Tibial nerve (tissue), 4 donors: ENCODE measurements around the gene MYMK. TPM values are rescaled to one million over a fixed set of nuclear protein-coding genes. Genes with fewer than 3 reads are reported as not detected.
A peak's percentile ranks its signal among the peaks of the same experiment; 100 is the strongest.

Experiments used
- DNase-seq, 2 donors: peaks; one replicate each; pipeline ENCODE4 v3.0.0-alpha.2; 2019; ENCODE audit warnings: low spot score in 2 of 2
- H3K27ac ChIP-seq, 4 donors: fragments of 200-600 bp; sonication (generic) in 3 of 4; one replicate each; pipeline ENCODE4 v1.5.1; 2017 to 2019; ENCODE audit warnings: mild to moderate bottlenecking in 1 of 4
- H3K27me3 ChIP-seq, 2 donors: fragments of 200-600 bp; sonication (generic) in 1 of 2; one replicate each; pipeline versions ENCODE4 v1.5.1 to v1.6.0; 2017 to 2019
- H3K36me3 ChIP-seq, 3 donors: fragments of 200-600 bp; sonication (generic); one replicate each; pipeline ENCODE4 v1.5.1; 2018 to 2019
- H3K4me1 ChIP-seq, 4 donors: fragments of 200-600 bp; sonication (generic) in 3 of 4; one replicate each; pipeline ENCODE4 v1.5.1; 2017 to 2019
- H3K4me3 ChIP-seq, 4 donors: fragments of 200-600 bp; sonication (generic) in 3 of 4; one replicate each; pipeline ENCODE4 v1.5.1; 2017 to 2019; ENCODE audit warnings: mild to moderate bottlenecking in 1 of 4, moderate library complexity in 1 of 4
- H3K9me3 ChIP-seq, 4 donors: fragments of 200-600 bp; sonication (generic) in 3 of 4; one replicate each; pipeline ENCODE4 v1.5.1; 2017 to 2019
- CTCF ChIP-seq, 5 experiments: fragments of 200-600 bp in 3 of 5; fragments of 450-650 bp in 2 of 5; sonication (generic) in 3 of 5; IDR thresholded peaks; one replicate each; pipeline ENCODE4 v1.5.1; 2016 to 2019; ENCODE audit warnings: antibody characterized with exemption in 5 of 5, mild to moderate bottlenecking in 3 of 5, moderate library complexity in 2 of 5
- EP300 ChIP-seq, 2 donors: sonication (generic); formaldehyde crosslinking; IDR thresholded peaks; one replicate each; pipeline ENCODE4 v1.6.1; 2017; ENCODE audit warnings: antibody characterized with exemption in 2 of 2, mild to moderate bottlenecking in 1 of 2
- POLR2A ChIP-seq, 2 donors: fragments of 450-650 bp; IDR thresholded peaks; one replicate each; pipeline ENCODE4 v1.6.1; 2017; ENCODE audit warnings: antibody characterized with exemption in 2 of 2, mild to moderate bottlenecking in 2 of 2, moderate library complexity in 2 of 2
- WGBS, 2 donors: methylation state at CpG; one replicate each; pipeline ENCODE4 v1.1.5; 2018; 5-methylcytosine and 5-hydroxymethylcytosine counted together
- total RNA-seq, 4 donors: library from RNA; depleted of rRNA; stranded (reverse); fragments of >200 nt; gene quantifications; one replicate each; pipeline ENCODE4 v1.1.0, GENCODE V29; 2016

Gene MYMK
- total RNA-seq, result 1 to 10 TPM in 2 of 4 donors, not detected in 2; 1.4 to 8.3 TPM

- TF ChIP-seq EP300 (IDR thresholded peaks at IDR 0.05), result no peak
- no peak for TF ChIP-seq CTCF (IDR thresholded peaks at IDR 0.05)
- no peak for TF ChIP-seq POLR2A (IDR thresholded peaks at IDR 0.05)
- no peak for DNase-seq
- 88 to 94% methylated on average over 17 of the region's 17 CpGs for WGBS, 2 donors
- Histone ChIP-seq H3K4me3 (no peak within 1 kb of the TSS), H3K9me3 (no peaks in the 10 kb centered on the region), H3K4me1 (peaks cover 0 to 35% (median 17%) of the 10 kb centered on the region in 4 donors), H3K27me3 (peaks cover 0 to 34% of the 10 kb centered on the region in 2 donors), H3K27ac (peak within 1 kb of the TSS in 2 of 4 donors; percentile 26 to 63), H3K36me3 (no peaks in the 10 kb centered on the region)
These were observed at the start of gene MYMK for GRCh38 chr9:133524679-133525228. TSS of gene MYMK (minus strand) at chr9:133524959. CDS start at chr9:133524844, 115 bp downstream.

GRCh38 chr9:133573791-133574515 is 49.2 kb upstream of the MYMK start:
- H3K27ac ChIP-seq, result no peak overlapping the region
- no peaks in the 10 kb centered on the region for H3K9me3 ChIP-seq
- H3K4me3 ChIP-seq, result no peak overlapping the region
- H3K36me3 ChIP-seq, result no peaks in the 10 kb centered on the region
- H3K4me1 ChIP-seq, result peaks cover 0 to 23% (median 4%) of the 10 kb centered on the region in 4 donors
- TF ChIP-seq EP300 (IDR thresholded peaks at IDR 0.05) (no peak), POLR2A (IDR thresholded peaks at IDR 0.05) (no peak), CTCF (IDR thresholded peaks at IDR 0.05) (no peak)
- WGBS, 2 donors, result 90 to 94% methylated on average over 21 of the region's 21 CpGs
- no peak for DNase-seq
- peaks cover 0 to 36% of the 10 kb centered on the region in 2 donors for H3K27me3 ChIP-seq

DNA sequence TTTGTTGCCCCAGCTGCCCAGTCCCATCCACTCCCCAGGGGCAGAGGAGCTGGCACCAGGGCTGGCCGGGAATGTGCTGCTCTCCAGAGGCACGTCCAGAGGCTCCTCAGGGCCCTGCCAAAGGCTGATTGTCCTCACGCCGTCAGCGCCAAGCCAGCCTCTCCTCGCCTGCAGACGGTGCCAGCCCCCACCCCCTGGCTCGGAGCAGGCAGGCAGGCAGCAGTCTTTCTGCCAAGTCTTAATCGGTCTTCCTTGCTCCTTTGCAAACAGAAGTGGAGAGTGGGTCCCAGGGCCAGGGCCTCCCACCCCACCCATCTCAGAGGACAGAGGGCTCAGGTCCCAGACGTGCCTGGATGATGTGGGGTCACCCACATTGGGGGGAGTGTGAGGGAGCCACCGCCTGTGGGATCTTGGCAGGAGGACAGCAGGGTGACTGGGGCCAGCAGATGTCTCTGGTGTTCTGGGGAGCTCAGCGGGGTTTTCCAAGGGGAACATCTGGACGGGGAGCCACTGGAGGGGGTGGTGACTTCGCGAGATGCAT is 48.1 kb upstream of the MYMK start:
- Histone ChIP-seq H3K4me1 (peaks cover 0 to 23% (median 4%) of the 10 kb centered on the region in 4 donors), H3K9me3 (no peaks in the 10 kb centered on the region), H3K27ac (no peak overlapping the region), H3K4me3 (no peak overlapping the region), H3K36me3 (no peaks in the 10 kb centered on the region), H3K27me3 (peaks cover 0 to 25% of the 10 kb centered on the region in 2 donors)
- 44 to 45% methylated on average over 15 of the region's 15 CpGs for WGBS, 2 donors
- no peak for TF ChIP-seq POLR2A (IDR thresholded peaks at IDR 0.05)
- no peak for TF ChIP-seq CTCF (IDR thresholded peaks at IDR 0.05)
- no peak for TF ChIP-seq EP300 (IDR thresholded peaks at IDR 0.05)
- no peak for DNase-seq

DNA sequence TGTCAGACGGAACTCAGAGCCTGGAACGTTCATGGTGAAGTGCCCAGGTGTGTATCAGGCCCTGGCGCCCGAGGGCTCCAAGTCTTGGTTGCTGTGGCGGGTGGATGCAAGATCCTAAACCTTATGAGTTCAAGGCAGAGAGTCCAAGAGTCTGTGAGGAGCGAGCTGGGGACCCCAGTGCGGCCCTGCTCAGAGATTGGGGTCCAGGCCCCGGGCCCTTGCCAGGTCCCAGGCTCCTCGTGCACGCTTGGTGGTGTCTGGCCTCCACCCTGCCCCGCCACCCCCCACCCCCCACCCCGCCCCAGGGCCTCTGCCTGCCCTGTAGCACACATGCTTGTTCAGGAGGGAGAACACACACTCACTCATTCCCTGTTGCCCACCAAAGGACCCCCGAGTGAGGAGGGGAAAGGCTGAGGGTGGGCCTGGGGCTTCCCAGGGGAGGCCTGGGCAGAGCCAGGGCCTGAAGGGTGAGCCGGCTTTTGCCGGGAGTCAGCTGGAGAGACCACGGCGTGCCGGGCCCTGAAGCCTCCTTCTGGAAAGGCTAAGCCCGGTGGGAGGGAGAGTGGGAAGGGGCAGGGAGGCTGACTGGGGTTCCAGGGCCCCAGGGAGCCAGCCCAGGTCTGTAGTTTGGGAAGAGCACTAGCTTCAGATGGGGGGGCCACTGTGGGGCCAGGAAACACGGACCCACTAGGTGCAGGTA is 47.3 kb upstream of the MYMK start:
- Histone ChIP-seq H3K36me3 (no peaks in the 10 kb centered on the region), H3K27ac (no peak overlapping the region), H3K4me1 (peaks cover 0 to 18% (median 4%) of the 10 kb centered on the region in 4 donors), H3K27me3 (peaks cover 0 to 22% of the 10 kb centered on the region in 2 donors), H3K4me3 (no peak overlapping the region), H3K9me3 (no peaks in the 10 kb centered on the region)
- no peak for DNase-seq
- 83 to 95% methylated on average over 17 to 18 of the region's 20 CpGs for WGBS, 2 donors
- TF ChIP-seq CTCF (IDR thresholded peaks at IDR 0.05), result no peak
- no peak for TF ChIP-seq EP300 (IDR thresholded peaks at IDR 0.05)
- no peak for TF ChIP-seq POLR2A (IDR thresholded peaks at IDR 0.05)
